Heart left ventricle (tissue), 13 donors: ENCODE measurements around the gene GRIN3B.

Source experiments
- CTCF ChIP-seq, 12 donors: fragments of 200-600 bp; sonication (generic) in 4 of 12; IDR thresholded peaks; one replicate each; pipeline versions ENCODE4 v1.5.0 to v1.8.0; 2018 to 2022; ENCODE audit warnings: antibody characterized with exemption in 12 of 12, mild to moderate bottlenecking in 5 of 12
- POLR2A ChIP-seq, 2 donors: fragments of 450-650 bp; IDR thresholded peaks; one replicate each; pipeline ENCODE4 v1.6.1; 2017; ENCODE audit warnings: antibody characterized with exemption in 2 of 2, mild to moderate bottlenecking in 2 of 2, moderate library complexity in 2 of 2
- donor health status: ischemic (EF 13 %, LVEDD 7.1; RV severe dilation, severe dysfunction).
- donor health status: DM: no; HTN: yes; CAD: no.
- donor health status: DM: no; HTN: no; CAD: no.
- donor health status: ischemic (EF 25% LVEDD 6.9; RV normal size, moderate dysfunction).
- donor health status: ischemic (EF 25% LVEDD 5.7; RV mildly dilated, moderate dysfunction).
- donor health status: ischemic (EF 35%, LVEDD 5.7; RV mildly dilated, moderate dysfunction).
- donor health status: nonischemic (EF 11% LVEDD 7.7; RV severe dilation, severe dysfunction).
- donor health status: DM: yes; HTN: yes; CAD: no.
- donor health status: PGD.
- donor health status: ischemic (EF 29% LVEDD 5.4; RV normal size, mild dysfunction).
- donor health status: nonischemic (EF 23%, LVEDD 6.1; RV moderate dilation, normal function).

- TF ChIP-seq CTCF (IDR thresholded peaks at IDR 0.05), result no peak
- no peak for TF ChIP-seq POLR2A (IDR thresholded peaks at IDR 0.05)
Measured at GRCh38 chr19:1018393-1018792, 18.2 kb downstream of the GRIN3B start.
